Measurements from ENCODE around the gene FAM120B.
A peak's percentile ranks its signal among the peaks of the same experiment; 100 is the strongest.

The FAM120B gene

DNA sequence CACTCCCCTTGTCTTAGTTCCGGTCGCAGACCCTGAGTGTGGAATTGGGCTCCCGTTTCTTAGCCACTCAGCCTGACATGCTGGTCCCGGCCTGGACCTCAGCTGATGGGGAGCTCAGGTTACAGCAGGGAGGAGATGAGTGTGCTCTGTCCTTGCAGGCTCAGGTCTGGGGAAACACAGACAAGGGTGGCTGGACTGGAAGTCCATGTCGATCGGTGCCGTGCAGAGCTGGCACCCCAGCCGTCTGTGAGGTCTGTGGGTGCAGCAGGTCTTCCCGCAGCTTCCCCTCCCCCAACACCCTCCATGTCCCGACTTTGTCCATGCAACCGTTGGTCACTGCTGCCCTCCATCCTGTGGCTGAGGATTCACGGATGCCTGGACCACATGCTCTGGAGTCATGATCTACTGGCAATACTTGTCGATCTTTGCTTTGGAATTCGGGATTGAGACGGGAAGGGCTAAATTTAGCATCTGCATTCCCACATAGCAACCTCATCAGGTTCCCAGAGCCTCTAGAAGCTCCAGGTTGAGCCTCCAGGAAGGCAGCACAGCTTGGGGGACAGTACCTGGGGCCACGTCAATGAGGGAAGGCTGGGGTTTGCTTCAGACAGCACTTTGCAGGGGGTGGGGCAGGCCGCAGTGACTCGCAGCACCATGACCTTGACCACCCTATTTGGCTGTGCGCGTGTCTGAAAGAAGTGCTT lies 127.7 kb downstream of the FAM120B start:
- peaks cover 7% of the 10 kb centered on the region for H3K4me1 Mint-ChIP-seq (ENCODE audit: low read depth)
- no peaks in the 10 kb centered on the region for H3K9me3 Mint-ChIP-seq (ENCODE audit: low read depth)
- no peak overlapping the region for H3K4me3 Mint-ChIP-seq
- peaks cover 10% of the 10 kb centered on the region for H3K27me3 Mint-ChIP-seq
- H3K27ac Mint-ChIP-seq = no peak overlapping the region
- peaks cover 5% of the 10 kb centered on the region for H3K36me3 Mint-ChIP-seq

DNA sequence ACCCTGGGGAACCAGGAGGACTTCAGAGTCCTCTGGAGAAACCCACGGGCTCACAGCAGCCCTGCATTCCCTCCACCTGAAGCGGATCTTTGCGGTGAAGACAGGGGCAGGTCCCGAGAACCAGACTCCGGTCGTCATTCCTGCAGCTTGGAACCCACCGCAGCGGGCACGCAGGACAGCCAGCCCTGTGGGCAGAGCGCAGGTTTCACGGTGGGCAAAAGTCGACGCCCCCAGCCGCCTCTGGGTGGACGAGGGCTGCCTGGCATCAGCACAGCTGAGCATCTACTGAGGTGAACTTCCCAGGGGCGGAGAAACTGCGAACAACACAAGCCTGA lies 128.2 kb downstream of the FAM120B start:
- peaks cover 10% of the 10 kb centered on the region for H3K27me3 Mint-ChIP-seq

DNA sequence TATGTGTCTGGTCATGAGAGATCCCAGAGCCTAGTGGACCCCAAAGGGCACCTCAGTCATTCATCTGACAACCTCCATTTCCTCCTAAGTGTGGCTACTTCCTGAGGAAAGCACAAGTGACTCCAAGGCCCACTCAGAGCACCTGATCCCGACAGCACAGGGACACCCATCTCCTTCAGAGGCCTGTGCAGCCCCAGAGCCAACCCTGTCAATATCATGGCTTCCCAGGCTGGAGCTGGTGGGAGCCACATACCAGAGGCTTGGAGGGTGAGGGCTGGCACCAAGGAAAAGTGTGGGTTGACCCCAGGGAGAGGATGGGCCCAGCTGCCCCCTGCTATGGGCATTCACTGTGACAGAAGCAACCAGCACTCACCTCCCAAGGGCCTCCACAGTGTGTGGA lies 129.2 kb downstream of the FAM120B start:
- Mint-ChIP-seq H3K36me3 (peaks cover 5% of the 10 kb centered on the region), H3K4me3 (no peak overlapping the region), H3K27me3 (peaks cover 10% of the 10 kb centered on the region), H3K4me1 (ENCODE audit: low read depth) (peaks cover 7% of the 10 kb centered on the region), H3K27ac (no peak overlapping the region), H3K9me3 (ENCODE audit: low read depth) (no peaks in the 10 kb centered on the region)

More for the DNA sequence above, 128.2 kb downstream of the FAM120B start:
- H3K36me3 Mint-ChIP-seq = peaks cover 5% of the 10 kb centered on the region
- H3K27ac Mint-ChIP-seq = no peak overlapping the region
- peaks cover 7% of the 10 kb centered on the region for H3K4me1 Mint-ChIP-seq (ENCODE audit: low read depth)
- no peaks in the 10 kb centered on the region for H3K9me3 Mint-ChIP-seq (ENCODE audit: low read depth)
- H3K4me3 Mint-ChIP-seq = no peak overlapping the region

DNA sequence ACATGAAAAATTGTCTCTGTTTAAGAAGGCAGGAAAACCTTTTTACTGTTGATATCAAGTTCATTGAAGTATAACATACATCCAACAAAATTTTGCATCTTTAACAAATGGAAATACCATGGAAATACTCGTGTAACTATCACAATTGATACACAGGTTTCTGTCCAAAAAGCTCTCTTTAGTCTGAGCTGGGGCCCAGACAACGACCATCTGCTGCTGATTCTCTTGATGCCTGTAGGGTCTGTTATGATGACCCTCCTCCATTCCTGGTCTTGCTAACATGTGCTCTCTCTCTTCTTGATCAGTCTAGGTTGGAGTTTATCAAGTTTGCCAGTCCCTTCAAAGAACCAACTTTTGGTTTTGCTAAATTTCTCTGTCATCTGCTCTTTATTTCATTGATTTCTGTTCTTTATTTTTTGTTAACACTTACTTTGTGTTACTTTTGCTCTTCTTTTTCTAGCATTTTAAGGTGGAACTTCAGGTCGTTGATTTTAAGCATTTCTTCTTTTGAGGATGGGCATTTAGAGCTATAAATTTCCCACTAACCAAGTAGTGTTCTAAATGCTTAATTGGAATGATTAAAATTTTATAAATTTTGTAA lies 129.8 kb downstream of the FAM120B start:
- Mint-ChIP-seq H3K4me3 (no peak overlapping the region), H3K27me3 (peaks cover 10% of the 10 kb centered on the region), H3K36me3 (peaks cover 5% of the 10 kb centered on the region), H3K4me1 (ENCODE audit: low read depth) (peaks cover 7% of the 10 kb centered on the region), H3K9me3 (ENCODE audit: low read depth) (no peaks in the 10 kb centered on the region), H3K27ac (no peak overlapping the region)

DNA sequence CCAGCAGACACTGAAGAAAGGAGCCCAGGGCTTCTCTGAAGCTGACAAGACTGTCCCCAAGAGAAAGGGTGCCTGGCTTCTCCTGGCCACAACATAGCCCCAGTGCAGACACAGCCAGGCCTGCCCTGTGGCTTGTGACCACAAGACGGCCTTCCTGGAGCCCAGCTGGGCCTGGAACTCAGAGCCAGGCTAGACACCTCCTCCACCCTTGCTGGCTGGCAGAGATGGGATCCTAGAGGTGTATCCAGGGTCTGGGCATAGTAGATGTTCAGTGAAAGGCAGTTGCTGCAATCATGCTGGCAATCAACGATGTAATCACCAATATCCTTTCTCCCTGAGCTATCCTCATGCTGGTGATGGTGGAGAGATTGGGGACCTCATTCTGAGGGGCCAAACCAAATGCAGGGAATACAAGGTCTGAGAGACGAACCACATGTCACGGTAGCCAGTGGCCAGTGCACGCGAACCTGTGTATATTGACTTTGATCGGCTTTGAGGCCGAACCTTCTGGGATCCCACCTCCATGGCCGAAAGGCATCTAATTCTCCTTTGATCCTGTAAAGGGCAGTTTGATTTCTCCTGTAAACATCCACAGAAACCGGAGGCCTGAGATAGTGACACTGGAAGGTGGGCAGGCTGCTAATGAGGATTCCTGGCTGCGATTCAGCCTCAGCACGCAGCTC lies 131.3 kb downstream of the FAM120B start:
- H3K9me3 Mint-ChIP-seq (ENCODE audit: low read depth) = no peaks in the 10 kb centered on the region
- H3K27me3 Mint-ChIP-seq = peaks cover 10% of the 10 kb centered on the region
- H3K27ac Mint-ChIP-seq = no peak overlapping the region
- H3K36me3 Mint-ChIP-seq = peaks cover 5% of the 10 kb centered on the region
- peaks cover 7% of the 10 kb centered on the region for H3K4me1 Mint-ChIP-seq (ENCODE audit: low read depth)
- peak overlapping the region; percentile 13 for H3K4me3 Mint-ChIP-seq

DNA sequence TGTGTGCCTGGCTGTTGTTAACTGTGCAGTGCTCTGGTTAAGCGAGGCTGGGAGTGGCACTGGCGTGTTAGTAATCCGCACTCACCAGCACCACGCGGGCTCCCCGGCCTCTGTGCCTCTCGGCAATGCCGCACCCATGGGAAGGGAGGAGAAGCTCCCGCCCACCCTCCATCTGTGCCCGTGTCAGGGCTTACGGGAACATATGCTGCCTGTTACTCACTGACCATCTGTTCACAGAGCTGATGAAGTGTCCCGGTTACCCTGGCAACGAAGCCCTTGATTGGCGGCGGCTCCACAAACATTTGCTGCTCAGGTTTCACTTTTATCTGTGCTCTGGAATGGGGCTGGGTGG lies 131.8 kb downstream of the FAM120B start:
- Mint-ChIP-seq H3K4me1 (ENCODE audit: low read depth) (peaks cover 7% of the 10 kb centered on the region), H3K36me3 (peaks cover 5% of the 10 kb centered on the region), H3K27ac (no peak overlapping the region)

DNA sequence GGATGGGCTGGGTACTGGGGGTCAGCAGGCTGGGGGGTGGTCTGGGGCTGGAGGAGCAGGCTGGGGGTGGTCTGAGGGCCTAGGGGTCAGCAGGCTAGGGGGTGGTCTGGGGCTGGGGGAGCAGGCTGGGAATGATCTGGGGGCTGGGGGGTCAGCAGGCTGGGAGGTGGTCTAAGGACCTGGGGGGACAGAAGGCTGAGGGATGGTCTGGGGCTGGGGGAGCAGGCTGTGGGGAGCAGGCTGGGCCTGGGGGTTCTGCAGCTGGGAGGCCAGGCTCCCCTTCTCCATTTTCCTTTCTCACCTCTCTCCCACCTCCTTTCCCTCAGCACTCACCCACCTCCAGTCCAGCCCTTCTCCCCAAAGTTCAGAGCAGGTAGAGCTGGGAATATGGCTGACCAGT lies 132.3 kb downstream of the FAM120B start:
- no peaks in the 10 kb centered on the region for H3K9me3 Mint-ChIP-seq (ENCODE audit: low read depth)
- H3K27me3 Mint-ChIP-seq = peaks cover 10% of the 10 kb centered on the region
- peaks cover 7% of the 10 kb centered on the region for H3K4me1 Mint-ChIP-seq (ENCODE audit: low read depth)
- H3K36me3 Mint-ChIP-seq = peaks cover 5% of the 10 kb centered on the region
- no peak overlapping the region for H3K27ac Mint-ChIP-seq
- no peak overlapping the region for H3K4me3 Mint-ChIP-seq

More for the DNA sequence above, 131.8 kb downstream of the FAM120B start:
- Mint-ChIP-seq H3K9me3 (ENCODE audit: low read depth) (no peaks in the 10 kb centered on the region), H3K27me3 (peaks cover 10% of the 10 kb centered on the region), H3K4me3 (peak overlapping the region; percentile 30)

DNA sequence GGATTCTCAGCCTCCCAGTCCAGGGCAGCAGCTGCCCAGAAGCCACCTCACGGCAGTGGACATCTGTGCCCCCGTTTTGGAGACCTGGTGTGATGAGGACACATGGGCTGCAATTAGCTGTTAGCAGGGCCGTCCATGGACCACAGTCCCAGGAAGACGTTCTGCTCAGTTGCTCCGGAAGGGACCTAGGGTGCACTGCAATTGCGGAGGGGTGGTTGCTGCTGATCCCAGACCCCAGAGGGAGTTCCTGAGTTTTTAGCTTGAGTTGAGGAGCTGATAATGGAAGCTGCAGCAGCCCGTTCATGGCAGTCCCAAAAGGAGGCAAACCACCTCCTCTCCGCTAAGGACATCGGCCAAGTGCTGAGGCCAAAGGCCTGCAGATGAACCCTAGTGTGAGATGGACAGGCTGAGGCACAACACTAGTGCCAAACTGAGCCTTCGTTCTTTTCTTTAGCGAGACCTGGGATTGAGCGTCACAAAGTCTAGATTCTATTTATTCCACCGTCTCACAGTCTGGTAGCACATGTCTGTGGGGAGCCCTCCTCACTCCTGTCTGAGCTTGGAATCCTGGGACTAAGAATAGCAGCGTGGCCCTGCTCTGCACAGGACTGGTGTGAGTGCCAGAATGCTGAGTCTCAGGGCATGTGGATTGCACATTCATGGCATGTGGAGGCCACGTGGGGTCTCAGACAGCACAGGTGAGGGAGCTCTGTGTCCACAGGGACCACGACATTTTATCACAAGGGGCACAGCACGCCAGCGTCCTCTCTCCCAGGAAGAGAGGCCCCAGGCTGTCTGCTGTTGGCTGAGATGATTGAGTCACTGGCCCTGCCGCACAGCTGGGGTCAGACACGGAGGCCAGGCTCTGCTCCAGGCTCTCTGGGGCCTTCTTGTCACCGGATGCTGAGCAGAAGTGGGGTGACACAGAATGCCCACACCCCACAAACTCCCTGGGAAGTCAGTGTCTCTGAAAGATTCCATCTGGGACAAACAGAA lies 133.1 kb downstream of the FAM120B start:
- no peaks in the 10 kb centered on the region for H3K9me3 Mint-ChIP-seq (ENCODE audit: low read depth)
- peaks cover 5% of the 10 kb centered on the region for H3K36me3 Mint-ChIP-seq
- peak overlapping the region; percentile 20 for H3K4me3 Mint-ChIP-seq
- peaks cover 7% of the 10 kb centered on the region for H3K4me1 Mint-ChIP-seq (ENCODE audit: low read depth)
- no peak overlapping the region for H3K27ac Mint-ChIP-seq
- H3K27me3 Mint-ChIP-seq = peaks cover 10% of the 10 kb centered on the region

DNA sequence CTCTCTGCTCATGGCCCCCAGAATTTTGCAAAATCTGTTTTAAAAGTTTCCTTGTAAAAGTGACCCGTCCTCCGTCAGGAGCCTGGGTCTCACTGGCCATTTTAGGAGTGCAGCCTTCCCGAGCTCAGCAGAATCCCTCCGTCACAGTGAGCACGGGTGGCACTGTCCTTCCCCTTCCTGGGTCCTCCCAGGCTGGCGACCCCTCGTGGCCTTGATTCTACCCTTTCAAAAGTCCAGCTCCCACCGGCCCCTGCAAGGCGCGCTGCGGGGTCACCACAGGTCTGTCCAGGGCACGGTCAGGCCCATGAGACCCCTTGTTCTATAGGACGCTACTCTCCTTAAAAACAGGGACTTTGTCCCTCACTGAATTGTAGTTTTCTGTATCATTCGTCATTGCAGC lies 133.9 kb downstream of the FAM120B start:
- no peaks in the 10 kb centered on the region for H3K9me3 Mint-ChIP-seq (ENCODE audit: low read depth)
- no peak overlapping the region for H3K4me3 Mint-ChIP-seq
- no peak overlapping the region for H3K27ac Mint-ChIP-seq
- peaks cover 7% of the 10 kb centered on the region for H3K4me1 Mint-ChIP-seq (ENCODE audit: low read depth)
- peaks cover 10% of the 10 kb centered on the region for H3K27me3 Mint-ChIP-seq
- peaks cover 5% of the 10 kb centered on the region for H3K36me3 Mint-ChIP-seq

DNA sequence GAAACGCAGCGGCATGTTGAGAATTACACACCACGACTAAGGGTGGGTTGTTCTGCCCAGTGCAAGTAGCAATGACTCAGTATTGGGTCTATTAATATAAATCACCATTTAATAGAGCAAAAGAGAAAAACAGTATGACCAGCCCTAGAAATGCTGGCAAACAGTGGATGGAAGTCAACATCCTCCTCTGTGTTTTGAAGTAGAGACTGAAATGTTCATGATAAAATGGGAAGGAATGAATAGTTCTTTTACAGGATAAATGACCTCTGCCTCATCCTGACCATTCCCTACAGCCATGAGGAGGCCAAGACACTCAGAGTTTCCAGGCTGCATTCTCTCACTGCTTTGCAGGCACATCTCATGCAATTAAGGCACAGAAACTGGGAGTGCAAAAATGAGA lies 134.8 kb downstream of the FAM120B start:
- H3K9me3 Mint-ChIP-seq (ENCODE audit: low read depth) = no peaks in the 10 kb centered on the region
- H3K27me3 Mint-ChIP-seq = peaks cover 10% of the 10 kb centered on the region
- no peak overlapping the region for H3K27ac Mint-ChIP-seq
- H3K36me3 Mint-ChIP-seq = peaks cover 2% of the 10 kb centered on the region
- H3K4me3 Mint-ChIP-seq = no peak overlapping the region
- H3K4me1 Mint-ChIP-seq (ENCODE audit: low read depth) = peaks cover 7% of the 10 kb centered on the region

DNA sequence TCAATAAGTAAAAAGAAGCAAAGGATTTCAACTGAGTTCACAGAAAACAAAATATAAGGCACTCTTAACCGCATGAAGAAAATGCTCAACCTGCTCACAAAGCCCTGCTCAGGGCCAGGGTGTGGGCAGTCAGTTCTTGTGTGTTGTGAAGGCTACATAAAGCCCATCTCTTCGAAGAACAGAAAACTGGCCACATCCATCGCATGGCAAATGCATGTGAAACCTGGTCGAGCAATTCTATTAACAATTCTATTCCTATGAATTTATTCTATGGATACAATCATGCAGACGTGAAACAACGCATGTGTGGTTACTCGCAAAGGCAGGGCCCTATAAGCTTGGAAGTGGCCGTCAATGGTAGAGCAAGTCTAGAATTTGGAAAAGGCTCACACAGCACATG lies 136.0 kb downstream of the FAM120B start:
- Mint-ChIP-seq H3K27me3 (peaks cover 4% of the 10 kb centered on the region), H3K4me1 (ENCODE audit: low read depth) (peaks cover 7% of the 10 kb centered on the region), H3K9me3 (ENCODE audit: low read depth) (no peaks in the 10 kb centered on the region), H3K36me3 (no peaks in the 10 kb centered on the region), H3K4me3 (no peak overlapping the region), H3K27ac (no peak overlapping the region)

DNA sequence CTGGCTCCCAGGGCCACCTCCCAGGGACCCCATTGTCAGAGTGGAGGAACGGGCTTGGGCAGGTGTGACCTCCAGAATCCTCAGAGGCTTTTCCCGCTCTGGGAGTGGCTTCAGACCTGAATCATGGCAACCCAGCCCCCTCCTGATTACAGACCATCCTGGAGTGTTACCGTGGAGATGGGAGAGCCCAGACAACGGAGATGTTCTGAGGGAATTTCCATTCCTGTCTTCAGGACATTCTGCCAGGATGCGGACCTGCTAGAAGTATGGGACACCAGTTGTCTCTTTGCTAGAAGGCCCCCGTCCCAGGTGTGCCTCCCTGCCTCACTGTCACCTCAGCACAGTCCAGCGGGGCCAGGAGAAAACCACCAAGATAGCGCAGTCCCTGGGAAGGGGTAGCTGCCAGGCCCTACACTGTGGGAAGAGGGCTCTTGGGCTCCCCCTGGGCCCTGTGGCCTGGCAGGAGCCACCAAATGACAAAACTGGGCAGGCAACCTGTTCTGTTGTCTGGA lies 136.6 kb downstream of the FAM120B start:
- Mint-ChIP-seq H3K27me3 (no peaks in the 10 kb centered on the region), H3K4me3 (no peak overlapping the region), H3K4me1 (ENCODE audit: low read depth) (peaks cover 3% of the 10 kb centered on the region), H3K27ac (no peak overlapping the region), H3K9me3 (ENCODE audit: low read depth) (no peaks in the 10 kb centered on the region), H3K36me3 (no peaks in the 10 kb centered on the region)

DNA sequence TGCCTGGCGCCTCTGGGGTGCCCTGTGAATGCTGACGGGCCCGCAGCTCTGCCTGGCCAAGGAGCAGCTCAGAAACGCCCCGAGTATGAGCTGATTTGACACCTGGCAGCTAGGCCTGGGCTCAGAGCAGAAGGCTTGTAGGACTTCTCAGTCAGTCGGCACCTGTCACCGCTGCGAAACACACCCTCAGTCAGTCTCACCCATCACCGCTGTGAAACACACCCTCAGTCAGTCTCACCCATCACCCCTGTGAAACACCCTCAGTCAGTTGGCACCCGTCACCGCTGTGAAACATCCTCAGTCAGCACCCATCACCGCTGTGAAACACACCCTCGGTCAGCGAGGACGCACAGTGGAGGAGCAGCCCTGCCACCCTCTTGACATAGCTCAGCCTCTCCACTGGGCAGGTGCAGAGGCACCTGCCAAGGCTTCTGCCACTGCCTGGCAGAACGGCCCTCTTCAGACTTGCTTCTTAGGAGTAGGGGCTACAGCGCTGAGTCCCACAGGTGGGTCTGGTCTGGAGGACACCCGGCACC lies 137.6 kb downstream of the FAM120B start:
- Mint-ChIP-seq H3K9me3 (ENCODE audit: low read depth) (no peaks in the 10 kb centered on the region), H3K4me3 (no peak overlapping the region), H3K27ac (no peak overlapping the region), H3K4me1 (ENCODE audit: low read depth) (no peaks in the 10 kb centered on the region), H3K36me3 (no peaks in the 10 kb centered on the region), H3K27me3 (no peaks in the 10 kb centered on the region)

DNA sequence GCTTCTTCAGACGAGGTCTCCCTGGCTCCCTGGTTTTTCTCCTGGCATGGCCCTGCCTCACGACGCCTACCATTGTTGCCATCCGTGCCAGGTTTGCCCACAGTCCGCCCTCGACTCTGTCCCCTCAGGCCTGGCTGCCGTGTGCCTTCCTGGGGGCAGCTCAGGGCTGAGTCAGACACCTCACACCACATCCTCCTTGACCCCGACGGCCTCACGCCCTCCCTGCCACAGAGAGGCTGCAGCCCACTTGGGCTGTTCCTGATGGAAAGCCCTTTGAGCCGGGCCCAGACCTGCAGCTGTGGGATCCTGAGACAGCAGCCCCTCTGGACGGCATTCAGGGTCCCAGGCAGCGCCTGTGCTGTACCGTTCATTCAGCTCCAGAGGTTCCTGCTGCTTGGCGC lies 138.3 kb downstream of the FAM120B start:
- H3K4me1 Mint-ChIP-seq (ENCODE audit: low read depth) = no peaks in the 10 kb centered on the region
- H3K36me3 Mint-ChIP-seq = no peaks in the 10 kb centered on the region
- no peak overlapping the region for H3K4me3 Mint-ChIP-seq
- H3K27ac Mint-ChIP-seq = no peak overlapping the region
- H3K9me3 Mint-ChIP-seq (ENCODE audit: low read depth) = no peaks in the 10 kb centered on the region
- H3K27me3 Mint-ChIP-seq = no peaks in the 10 kb centered on the region

Measured in activated naive CD8-positive, alpha-beta T cell (primary cell).